ENCODE data around the gene KRT40.

GRCh38 chr17:40931311-40931710 is 52.8 kb downstream of the KRT40 start:
- TF ChIP-seq CTCF (IDR thresholded peaks at IDR 0.05) (no peak), POLR2A (IDR thresholded peaks at IDR 0.05) (no peak)
